Ascending aorta (tissue), 2 donors: Measurements from ENCODE around the gene BRD7. TPM values are rescaled to one million over a fixed set of nuclear protein-coding genes. Genes with fewer than 3 reads are reported as not detected.
"Not testable (repeated sequence)": the region's sequence is repeated elsewhere in the genome, so short reads cannot be mapped to it uniquely, and the experiment has no call there.

Source experiments
- DNase-seq, 2 donors: peaks; one replicate each; pipeline ENCODE4 v3.0.0-alpha.2; 2019; ENCODE audit warnings: low spot score in 2 of 2
- H3K27ac ChIP-seq, 2 donors: fragments of 200-600 bp; sonication (generic); one replicate each; pipeline ENCODE4 v1.5.1; 2016 to 2017; ENCODE audit warnings: mild to moderate bottlenecking in 1 of 2
- H3K27me3 ChIP-seq: fragments of 200-600 bp; sonication (generic); one replicate; pipeline ENCODE4 v1.5.1; 2017
- H3K36me3 ChIP-seq, 2 donors: fragments of 200-600 bp; sonication (generic); one replicate each; pipeline ENCODE4 v1.5.1; 2016
- H3K4me1 ChIP-seq, 2 donors: fragments of 200-600 bp; sonication (generic); one replicate each; pipeline ENCODE4 v1.5.1; 2016 to 2017; ENCODE audit warnings: mild to moderate bottlenecking in 1 of 2
- H3K4me3 ChIP-seq, 2 donors: fragments of 200-600 bp; sonication (generic); one replicate each; pipeline ENCODE4 v1.5.1; 2016 to 2017; ENCODE audit warnings: mild to moderate bottlenecking in 1 of 2
- H3K9me3 ChIP-seq, 2 donors: fragments of 200-600 bp; sonication (generic); one replicate each; pipeline ENCODE4 v1.5.1; 2016
- intact Hi-C: fragments of 100-400 bp; cut with DNase I; formaldehyde crosslinking; loops from one replicate; pipeline ENCODE4 v1.15.1; 2023
- total RNA-seq: library from RNA; depleted of rRNA; stranded (reverse); fragments of >200 nt; gene quantifications from one replicate; pipeline ENCODE4 v1.1.0, GENCODE V29; 2016
- TF ChIP-seq, protein P1 (sequence below), 3 experiments: fragments of 200-600 bp in 2 of 3; fragments of 450-650 bp in 1 of 3; sonication (generic) in 2 of 3; IDR thresholded peaks; one replicate each; pipeline ENCODE4 v1.5.1; 2016 to 2019; ENCODE audit warnings: antibody characterized with exemption in 3 of 3, mild to moderate bottlenecking in 1 of 3, moderate library complexity in 1 of 3

The BRD7 gene
- total RNA-seq, 1 donor from 2014 or later = 17.7 TPM

DNA sequence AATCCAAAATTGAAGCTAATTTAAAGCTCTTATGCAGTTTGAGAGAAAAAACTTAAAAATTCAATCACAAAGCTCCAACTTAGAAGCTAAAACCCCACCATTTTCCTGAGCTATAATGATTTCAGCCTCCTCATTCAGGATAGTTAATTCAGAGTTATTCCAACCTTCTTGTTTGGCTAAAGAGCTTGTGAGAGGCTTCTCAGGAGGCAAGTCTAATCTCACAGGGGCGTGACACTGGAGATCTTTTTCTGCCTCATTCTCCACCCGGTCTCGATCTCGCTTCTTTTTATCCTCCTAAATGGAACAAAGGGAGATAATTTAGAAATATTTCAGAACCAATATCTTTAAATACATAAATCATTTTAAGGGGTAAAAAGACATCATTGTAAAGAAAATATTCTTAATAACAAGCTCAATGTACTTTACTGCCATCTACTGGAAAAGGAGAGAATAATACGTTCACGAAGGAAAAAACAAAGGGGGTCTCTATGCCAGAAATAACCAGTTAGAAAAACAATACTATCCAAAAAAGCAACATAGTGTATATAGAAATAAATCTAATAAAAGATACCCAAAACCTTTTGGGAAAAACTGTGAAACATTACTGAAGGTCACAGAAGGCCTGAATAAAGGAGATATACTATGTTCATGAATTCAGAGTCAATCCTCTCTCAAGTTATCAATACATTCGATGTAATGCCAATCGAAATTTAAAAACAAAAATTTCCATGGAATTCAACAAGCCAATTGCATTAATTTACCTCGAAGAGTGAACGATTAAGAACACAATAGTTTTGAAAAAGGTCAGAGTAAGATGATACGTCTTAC, 13.9 kb downstream of the BRD7 start:
- TF ChIP-seq, protein P1, sequence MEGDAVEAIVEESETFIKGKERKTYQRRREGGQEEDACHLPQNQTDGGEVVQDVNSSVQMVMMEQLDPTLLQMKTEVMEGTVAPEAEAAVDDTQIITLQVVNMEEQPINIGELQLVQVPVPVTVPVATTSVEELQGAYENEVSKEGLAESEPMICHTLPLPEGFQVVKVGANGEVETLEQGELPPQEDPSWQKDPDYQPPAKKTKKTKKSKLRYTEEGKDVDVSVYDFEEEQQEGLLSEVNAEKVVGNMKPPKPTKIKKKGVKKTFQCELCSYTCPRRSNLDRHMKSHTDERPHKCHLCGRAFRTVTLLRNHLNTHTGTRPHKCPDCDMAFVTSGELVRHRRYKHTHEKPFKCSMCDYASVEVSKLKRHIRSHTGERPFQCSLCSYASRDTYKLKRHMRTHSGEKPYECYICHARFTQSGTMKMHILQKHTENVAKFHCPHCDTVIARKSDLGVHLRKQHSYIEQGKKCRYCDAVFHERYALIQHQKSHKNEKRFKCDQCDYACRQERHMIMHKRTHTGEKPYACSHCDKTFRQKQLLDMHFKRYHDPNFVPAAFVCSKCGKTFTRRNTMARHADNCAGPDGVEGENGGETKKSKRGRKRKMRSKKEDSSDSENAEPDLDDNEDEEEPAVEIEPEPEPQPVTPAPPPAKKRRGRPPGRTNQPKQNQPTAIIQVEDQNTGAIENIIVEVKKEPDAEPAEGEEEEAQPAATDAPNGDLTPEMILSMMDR (IDR thresholded peaks at IDR 0.05) = peak; percentile 53 to 65 (median 56)
- Histone ChIP-seq H3K27me3 (no peaks in the 10 kb centered on the region), H3K4me3 (no peak overlapping the region), H3K9me3 (no peaks in the 10 kb centered on the region), H3K36me3 (peaks cover 25 to 27% of the 10 kb centered on the region in 2 donors), H3K4me1 (peaks cover under 1 to 18% of the 10 kb centered on the region in 2 donors), H3K27ac (peak overlapping the region; percentile 31 to 67)
- intact Hi-C loops = no loop called here
- no peak for DNase-seq

DNA sequence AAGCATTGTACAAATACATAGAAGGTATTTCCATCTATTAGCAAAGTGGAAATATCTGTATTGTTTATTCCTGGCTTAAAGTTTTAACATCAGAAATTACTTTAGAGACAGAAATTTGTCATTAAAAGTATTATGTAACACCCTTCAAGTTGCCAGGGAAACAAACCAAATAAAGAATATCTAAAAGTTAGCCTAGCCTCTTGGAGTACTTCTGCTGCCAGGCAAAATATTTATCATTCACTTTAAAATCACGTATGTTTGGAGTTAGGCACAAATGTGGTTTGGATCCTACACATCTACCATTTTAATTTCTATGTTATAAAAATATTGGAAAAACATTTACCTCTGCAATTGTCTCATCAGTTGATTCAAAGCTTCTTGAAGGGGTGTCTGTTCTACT, 14.7 kb downstream of the BRD7 start:
- TF ChIP-seq, protein P1 (IDR thresholded peaks at IDR 0.05) = no peak
- Histone ChIP-seq H3K4me1 (peaks cover 0 to 12% of the 10 kb centered on the region in 2 donors), H3K36me3 (peaks cover 31 to 35% of the 10 kb centered on the region in 2 donors), H3K9me3 (no peaks in the 10 kb centered on the region), H3K27ac (peak overlapping the region; percentile 45 to 67), H3K27me3 (no peaks in the 10 kb centered on the region), H3K4me3 (no peak overlapping the region)
- DNase-seq = no peak
- intact Hi-C loops = no loop called here

DNA sequence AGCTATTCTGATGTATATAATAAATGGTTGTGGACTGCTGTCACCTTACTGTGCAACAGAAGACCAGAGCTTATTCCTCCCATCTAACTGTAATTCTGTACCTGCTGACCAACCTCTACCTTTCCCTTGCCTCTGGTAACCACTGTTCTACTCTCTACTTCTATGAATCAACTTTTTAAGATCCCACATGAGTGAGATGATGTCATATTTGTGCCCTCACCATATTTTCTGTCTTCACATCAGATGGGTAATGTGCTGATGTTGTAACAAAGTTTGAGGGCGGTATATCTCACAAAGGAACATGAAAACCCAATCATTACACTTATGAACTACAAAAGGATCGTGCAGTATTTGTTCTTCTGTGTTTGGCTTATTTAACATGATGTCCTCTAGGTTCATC, 16.8 kb downstream of the BRD7 start:
- Histone ChIP-seq H3K9me3 (no peaks in the 10 kb centered on the region), H3K27ac (no peak overlapping the region), H3K27me3 (no peaks in the 10 kb centered on the region), H3K36me3 (peaks cover 32 to 38% of the 10 kb centered on the region in 2 donors), H3K4me1 (peaks cover 0 to 12% of the 10 kb centered on the region in 2 donors), H3K4me3 (no peak overlapping the region)
- TF ChIP-seq, protein P1 (IDR thresholded peaks at IDR 0.05) = no peak
- no peak for DNase-seq
- intact Hi-C loops = no loop called here

DNA sequence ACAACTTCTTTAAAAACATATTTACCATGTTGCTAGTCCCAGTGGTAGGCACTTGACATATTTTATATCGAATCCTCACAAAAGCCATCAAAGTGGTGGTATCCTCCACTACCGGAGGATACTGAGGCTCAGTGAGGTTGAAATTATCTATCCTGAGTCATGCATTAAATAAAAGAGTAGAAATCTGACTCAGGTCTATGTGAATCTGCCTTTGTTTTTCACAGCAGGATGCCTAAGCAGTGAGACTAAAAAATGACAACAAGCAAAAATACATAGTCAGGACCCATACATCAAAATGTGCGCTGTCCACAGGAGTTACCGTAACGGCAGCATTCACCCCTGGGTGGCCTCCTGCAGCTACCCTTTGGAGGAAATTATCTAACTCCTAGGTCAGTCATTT, 17.7 kb downstream of the BRD7 start:
- peaks cover 32 to 38% of the 10 kb centered on the region in 2 donors for H3K36me3 ChIP-seq

DNA sequence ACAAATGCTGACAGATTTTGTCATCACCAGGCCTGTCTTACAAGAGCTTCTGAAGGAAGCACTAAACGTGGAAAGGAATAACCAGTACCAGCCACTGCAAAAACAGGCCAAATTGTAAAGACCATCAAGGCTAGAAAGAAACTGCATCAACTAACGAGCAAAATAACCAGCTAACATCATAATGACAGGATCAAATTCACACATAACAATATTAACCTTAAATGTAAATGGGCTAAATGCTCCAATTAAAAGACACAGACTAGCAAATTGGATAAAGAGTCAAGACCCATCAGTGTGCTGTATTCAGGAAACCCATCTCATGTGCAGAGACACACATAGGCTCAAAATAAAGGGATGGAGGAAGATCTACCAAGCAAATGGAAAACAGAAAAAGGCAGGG, 23.6 kb downstream of the BRD7 start:
- H3K9me3 ChIP-seq, H3K4me3 ChIP-seq, H3K27me3 ChIP-seq, H3K27ac ChIP-seq, intact Hi-C loops, DNase-seq: not testable (repeated sequence)
- H3K36me3 ChIP-seq = peaks cover 16 to 24% of the 10 kb centered on the region in 2 donors
- H3K4me1 ChIP-seq = peaks cover 5 to 18% of the 10 kb centered on the region in 2 donors

More for the DNA sequence above, 17.7 kb downstream of the BRD7 start:
- no peak for DNase-seq
- H3K4me3 ChIP-seq = no peak overlapping the region
- TF ChIP-seq, protein P1 (IDR thresholded peaks at IDR 0.05) = no peak
- no peaks in the 10 kb centered on the region for H3K27me3 ChIP-seq
- no peak overlapping the region for H3K27ac ChIP-seq
- peaks cover 0 to 12% of the 10 kb centered on the region in 2 donors for H3K4me1 ChIP-seq
- no peaks in the 10 kb centered on the region for H3K9me3 ChIP-seq
- intact Hi-C loops = no loop called here

DNA sequence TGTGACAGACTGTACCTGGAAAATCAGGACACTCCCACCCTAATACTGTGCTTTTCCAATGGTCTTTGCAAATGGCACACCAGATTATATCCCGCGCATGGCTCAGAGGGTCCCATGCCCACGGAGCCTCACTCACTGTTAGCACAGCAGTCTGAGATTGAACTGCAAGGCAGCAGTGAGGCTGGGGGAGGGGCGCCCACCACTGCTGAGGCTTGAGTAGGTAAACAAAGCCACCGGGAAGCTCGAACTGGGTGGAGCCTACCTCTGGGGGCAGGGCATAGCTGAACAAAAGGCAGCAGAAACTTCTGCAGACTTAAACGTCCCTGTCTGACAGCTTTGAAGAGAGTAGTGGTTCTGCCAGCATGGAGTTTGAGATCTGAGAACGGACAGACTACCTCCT, 25.2 kb downstream of the BRD7 start:
- H3K9me3 ChIP-seq, H3K27me3 ChIP-seq, intact Hi-C loops, DNase-seq, H3K4me3 ChIP-seq: not testable (repeated sequence)
- H3K36me3 ChIP-seq = peaks cover 7 to 19% of the 10 kb centered on the region in 2 donors
- H3K4me1 ChIP-seq = peaks cover 5 to 27% of the 10 kb centered on the region in 2 donors
- H3K27ac ChIP-seq = peak overlapping the region in 1 of 2 donors; percentile 80
